NCI-H1092 treated with DMSO at 0.1 percent for 48 hours (cell line): Measurements from ENCODE around the gene PTTG1IP.
"Not testable (repeated sequence)": the region's sequence is repeated elsewhere in the genome, so short reads cannot be mapped to it uniquely, and the experiment has no call there.

Experiments used
- DNase-seq: peaks from one replicate; lab custom pipeline; 2025; lab: John Stamatoyannopoulos, UW

The PTTG1IP gene

GRCh38 chr21:44881198-44881872 lies 7.8 kb upstream of the PTTG1IP start:
- no peak for DNase-seq

- DNase-seq: no peak
Observed at GRCh38 chr21:44880405-44881197, 7.1 kb upstream of the PTTG1IP start.

- not testable (repeated sequence) for DNase-seq
Observed at GRCh38 chr21:44879238-44879637, 5.7 kb upstream of the PTTG1IP start.

DNA sequence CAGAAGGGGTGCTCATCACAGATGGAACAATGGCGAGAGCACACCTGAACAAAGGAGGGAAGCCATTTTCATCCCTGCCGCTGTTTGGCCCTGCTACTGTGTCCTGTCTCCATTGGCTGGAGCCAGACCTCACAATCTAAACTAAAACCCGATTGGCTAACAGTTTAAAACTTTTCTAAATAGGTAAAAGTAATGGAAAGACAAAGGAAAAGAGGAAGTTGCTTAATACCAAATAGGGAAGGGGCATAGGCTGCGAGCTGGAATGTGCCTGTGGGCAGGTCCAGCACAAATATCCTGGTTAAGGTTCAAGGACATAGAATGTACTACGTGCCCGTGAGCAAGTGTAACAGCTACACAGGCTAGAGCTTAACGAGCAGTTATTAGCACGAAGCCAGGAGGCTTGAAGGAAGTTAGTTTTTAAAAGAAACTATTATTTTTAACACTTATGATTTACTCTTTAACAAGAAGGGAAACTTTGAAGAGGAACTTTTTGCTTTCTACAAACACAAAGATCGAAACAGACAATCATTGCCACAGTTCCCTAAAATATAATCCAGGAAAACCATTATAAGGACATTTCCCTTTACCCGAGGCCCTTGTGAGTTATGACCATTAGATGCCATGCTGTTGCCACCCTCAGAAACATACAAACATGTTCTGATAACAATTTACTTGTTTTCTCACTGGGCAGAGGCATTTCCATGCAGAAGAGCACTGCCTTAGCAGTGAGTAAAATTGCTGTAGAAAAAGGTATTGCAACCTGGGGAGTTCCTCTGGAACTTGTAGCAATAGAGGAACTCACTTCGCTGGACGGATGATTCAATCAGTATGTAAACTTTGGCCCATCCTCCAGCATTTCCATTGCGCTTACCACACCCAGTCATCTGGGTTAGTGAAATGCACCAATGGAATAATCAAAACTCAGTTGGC lies 4.8 kb upstream of the PTTG1IP start:
- DNase-seq: no peak

GRCh38 chr21:44876849-44877575 lies 3.5 kb upstream of the PTTG1IP start:
- DNase-seq: no peak

- no peak for DNase-seq
Observed at GRCh38 chr21:44875316-44875700, 1.8 kb upstream of the PTTG1IP start.

GRCh38 chr21:44874497-44875315 lies 1.2 kb upstream of the PTTG1IP start:
- DNase-seq: peak; percentile 45

DNA sequence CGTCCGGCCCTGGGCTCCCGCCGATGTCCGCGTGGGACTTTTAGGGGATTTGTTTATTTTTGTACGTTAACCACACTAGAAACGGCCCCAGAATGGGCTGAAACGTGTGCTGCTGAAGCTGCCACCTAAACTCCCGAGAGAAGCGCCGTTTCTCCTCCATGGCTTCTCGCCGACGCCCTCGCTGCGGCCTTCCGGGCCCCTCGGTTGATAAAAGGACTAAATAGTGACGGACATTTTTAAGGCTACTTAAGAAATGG lies 678 bp upstream of the PTTG1IP start:
- DNase-seq: peak; percentile 39

DNA sequence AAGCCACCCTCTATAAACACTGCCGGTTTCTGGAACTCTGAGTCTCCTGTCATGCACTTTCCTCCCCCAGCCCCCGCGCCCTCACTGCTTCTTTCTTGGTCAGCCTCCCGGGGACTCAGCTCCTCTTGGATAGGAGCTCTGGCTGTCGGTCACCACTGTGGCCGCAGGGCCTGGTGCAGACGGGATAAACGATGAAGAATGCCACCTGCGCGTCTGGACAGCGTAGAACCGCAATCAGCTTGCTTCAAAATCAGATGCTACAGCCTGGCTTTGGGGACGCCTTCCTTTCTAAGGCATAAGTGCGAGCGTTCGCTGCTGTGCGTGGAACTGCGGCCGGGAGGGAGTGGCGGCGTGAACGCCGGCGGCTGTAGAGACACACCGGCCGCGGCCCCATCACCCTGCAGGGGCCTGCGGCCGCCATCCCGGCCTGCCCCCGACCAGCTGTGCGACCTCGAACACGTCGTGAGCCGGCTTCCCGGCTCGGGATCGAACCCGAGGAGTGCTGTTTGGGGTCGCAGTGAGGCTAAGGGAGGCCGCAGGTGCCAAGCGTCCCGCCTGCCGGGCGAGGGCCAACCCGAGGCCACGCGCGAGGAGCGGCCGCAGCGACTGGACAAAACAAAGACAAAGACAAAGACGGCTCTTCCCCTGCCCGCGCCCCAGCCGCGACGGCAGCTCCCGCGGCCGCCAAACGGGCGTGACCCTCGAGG lies 688 bp downstream of the PTTG1IP start:
- DNase-seq: peak; percentile 48

DNA sequence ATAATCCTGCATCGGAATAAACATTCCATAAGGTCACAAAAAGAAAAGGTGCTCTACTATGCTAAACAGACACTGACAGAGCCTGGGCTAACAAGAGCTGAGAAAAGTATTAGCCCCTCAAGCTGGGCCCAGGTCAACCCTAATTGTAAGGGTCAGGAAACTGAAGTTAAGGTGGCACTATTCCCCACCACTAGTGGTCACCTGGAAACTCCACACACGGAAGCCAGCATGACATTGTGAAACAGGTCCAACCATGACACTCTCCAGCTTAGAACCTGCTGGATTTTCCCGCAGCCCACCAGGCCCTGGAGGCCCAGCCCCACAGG lies 1.2 kb downstream of the PTTG1IP start:
- DNase-seq: no peak

GRCh38 chr21:44871576-44872269 lies 1.8 kb downstream of the PTTG1IP start:
- DNase-seq: no peak

DNA sequence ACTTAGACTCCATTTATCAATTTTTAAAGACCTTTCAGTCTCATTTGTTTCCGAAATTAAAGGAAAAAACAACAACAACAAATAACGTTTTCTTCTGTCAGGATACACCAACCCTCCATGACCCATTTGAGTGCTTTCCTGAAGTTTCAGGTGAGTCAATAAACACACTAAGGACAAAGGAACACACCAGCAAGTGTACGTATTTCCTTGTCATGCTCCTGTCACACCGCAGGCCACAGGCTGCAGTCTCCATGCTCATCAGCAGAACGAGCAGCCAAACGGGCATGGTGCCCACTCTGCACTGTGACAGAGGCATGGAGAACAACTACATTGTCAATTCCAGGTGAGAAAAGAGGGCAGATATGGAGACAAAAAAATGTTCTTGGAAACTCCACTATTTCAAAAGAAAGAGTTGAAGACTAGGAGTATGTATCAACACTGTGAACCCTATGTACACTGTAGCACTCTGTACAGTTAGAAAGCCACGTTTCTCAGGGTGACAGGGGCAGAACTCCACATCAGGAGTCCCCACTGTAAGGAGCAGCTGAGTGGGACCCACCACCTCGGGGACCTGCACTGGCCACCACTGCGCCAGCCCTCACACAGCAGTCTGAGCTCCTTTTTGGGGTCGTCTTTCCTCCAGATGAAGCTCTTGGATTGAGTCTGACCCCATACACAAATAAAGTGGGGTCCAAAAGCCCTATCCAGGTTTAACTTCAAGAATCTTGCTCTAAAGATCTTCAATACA lies 2.6 kb downstream of the PTTG1IP start:
- no peak for DNase-seq

DNA sequence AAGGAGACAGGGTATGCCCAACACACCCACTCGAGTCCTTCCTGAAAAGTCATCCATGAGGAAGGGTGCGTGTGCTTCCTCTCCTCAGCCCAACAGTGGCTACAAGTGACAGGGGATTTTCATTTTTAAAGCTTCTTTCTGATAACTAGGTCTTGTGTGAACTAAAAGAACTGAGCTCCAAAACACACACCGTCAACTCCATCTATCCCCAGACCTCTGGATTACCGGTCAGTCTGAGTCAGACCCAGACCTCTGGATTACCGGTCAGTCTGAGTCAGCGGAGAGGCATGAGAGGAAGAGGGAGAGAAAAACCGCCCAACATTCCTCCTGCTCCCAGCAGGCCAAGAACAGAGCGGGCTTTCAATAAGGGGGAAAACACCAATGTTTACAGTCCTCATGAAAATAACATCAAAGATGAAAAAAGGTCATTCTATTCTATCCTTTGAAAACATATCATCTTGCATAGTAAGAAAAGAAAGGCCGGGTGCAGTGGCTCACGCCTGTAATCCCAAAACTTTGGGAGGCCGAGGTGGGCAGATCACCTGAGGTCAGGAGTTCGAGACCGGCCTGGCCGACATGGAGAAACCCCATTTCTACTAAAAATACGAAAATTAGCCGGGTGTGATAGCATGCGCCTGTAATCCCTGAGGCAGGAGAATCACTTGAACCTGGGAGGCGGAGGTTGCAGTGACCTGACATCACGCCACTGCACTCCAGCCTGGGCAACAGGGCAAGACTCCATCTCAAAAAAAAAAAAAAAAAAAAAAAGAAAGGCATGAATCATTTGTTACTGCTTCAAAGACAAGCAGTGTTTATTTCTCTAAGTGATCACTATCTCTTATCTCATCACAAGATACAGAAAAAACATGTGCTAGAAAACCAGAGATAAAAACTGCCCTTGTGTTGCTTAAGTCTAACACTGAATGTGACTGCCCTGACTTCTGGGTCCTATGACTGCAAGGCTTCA lies 3.4 kb downstream of the PTTG1IP start:
- no peak for DNase-seq

GRCh38 chr21:44868707-44869106 lies 4.8 kb downstream of the PTTG1IP start:
- no peak for DNase-seq

DNA sequence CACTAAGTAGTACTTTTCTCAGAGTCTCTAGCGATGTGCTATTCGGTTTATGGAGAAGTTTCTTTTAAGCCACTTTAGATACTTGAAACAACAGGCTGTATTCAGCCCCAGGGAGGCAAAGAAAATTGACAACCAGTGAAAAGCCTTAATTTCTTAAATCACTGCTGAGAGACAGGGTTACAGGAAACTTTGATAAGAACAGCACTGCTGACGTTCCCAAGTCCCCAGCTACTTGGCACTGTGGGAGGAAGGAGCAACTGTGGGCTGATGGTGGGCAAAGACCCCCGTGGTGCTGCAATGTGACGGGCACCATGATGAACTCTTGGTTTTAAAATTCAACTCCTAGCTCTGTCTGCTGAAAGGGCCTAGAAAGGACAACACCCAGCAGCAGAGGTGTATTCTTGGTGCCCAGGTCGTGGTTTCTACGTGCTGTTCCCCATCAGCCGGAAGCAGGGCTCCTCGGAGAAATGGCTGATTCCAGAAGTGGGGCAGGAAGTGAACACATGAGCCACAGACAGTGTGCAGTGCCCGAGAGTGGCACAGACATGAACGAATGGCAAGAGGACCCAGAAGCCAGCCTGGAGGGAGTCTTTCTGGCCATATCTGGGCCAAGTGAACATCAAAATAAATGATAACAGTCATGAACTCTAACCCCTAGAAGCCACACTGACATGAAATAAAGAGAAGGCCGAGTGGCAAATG lies 5.3 kb downstream of the PTTG1IP start:
- DNase-seq: no peak

- no peak for DNase-seq
Observed at GRCh38 chr21:44867464-44867863, 6.0 kb downstream of the PTTG1IP start.

DNA sequence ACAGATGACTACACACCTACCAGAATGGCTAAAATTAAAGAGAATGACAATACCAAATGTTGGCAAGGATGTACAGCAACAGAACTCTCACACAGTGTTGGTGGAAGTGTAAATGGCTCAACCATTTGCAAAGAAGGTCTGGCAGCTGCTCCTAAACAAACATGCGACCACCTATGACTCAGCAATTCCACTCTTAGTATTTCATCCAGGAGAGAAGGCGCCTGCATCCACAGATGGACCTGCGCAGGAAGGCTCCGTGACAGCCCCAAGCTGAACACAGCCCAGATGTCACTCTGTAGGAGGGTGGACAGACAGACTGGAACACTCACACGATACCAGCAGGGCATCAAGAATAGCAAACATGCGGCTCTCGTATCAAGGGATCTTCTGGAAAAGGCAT lies 6.7 kb downstream of the PTTG1IP start:
- peak; percentile 27 for DNase-seq
